ENCODE measurements around the gene JMJD8. TPM values are rescaled to one million over a fixed set of nuclear protein-coding genes. Genes with fewer than 3 reads are reported as not detected.

Gene JMJD8
- total and polyA plus RNA-seq, 9 of the 15 experiments (the other 6 are each of a cell fraction or from before 2014, with no cell fraction given) = 1.2 to 50.6 (median 29.3) TPM

DNA sequence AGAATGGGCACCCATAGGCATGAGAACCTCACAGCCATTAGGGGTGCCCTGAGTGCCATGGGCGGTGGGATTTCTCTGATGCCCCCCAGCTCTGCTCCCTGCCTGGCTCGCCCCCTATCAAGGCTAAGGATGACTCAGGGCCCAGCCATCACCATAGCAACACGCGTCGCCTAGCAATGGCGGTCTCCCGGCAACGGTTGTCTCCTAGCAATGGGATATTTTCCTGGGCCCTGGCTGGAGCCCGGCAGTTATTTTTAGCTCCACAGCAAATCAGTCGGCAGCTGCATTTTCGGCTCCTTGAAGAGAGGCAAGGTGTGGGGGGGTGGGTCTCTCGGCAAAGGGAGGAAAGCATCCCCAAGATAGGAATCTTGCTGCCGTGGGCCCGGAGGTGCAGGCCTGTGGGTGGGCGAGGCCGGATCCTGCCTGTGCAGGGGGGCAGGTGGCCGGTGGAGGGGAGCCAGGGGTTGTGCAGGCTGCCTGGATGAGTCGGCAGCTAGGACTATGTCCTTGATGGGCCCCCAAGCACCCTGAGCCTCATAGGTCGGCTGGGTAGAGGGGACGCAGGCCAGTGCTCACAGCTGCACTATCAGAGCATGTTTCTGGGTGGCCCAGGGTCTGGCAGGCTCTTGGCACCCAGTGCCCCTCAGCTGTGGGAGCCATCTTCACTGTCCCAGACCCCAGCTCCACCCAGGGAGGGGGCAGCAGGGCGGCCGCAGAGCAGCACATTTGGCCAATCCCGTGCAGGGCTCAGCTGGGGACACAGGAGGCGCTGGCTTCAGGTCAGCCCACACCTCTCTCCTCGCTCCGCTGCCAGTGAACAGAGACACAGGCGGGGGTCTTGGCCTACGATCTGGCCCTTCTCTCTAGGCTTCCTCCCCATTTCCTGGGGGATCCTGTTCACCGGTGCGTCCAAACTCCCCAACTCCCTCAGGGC is 25.7 kb upstream of the JMJD8 start (continued):
- no peak for TF ChIP-seq LCOR (CRISPR knock-in tag; IDR thresholded peaks at IDR 0.05)
- TF ChIP-seq MAFF (IDR thresholded peaks at IDR 0.05; ENCODE audit: low read length) = peak; percentile 24; the same call in 1 of the 2 replicates
- TF ChIP-seq ZNF408 (CRISPR knock-in tag; IDR thresholded peaks at IDR 0.05; ENCODE audit: low read depth) = no peak
- no peak for TF ChIP-seq CREB1 (IDR thresholded peaks at IDR 0.05)
- no peak for TF ChIP-seq CREB1 (CRISPR knock-in tag; IDR thresholded peaks at IDR 0.05)
- no peak for TF ChIP-seq TCF7 (IDR thresholded peaks at IDR 0.05; ENCODE audit: borderline replicate concordance)
- peak; percentile 66 for TF ChIP-seq CTBP1 (IDR thresholded peaks at IDR 0.05; ENCODE audit: borderline replicate concordance)
- TF ChIP-seq FOXK2 (conservative IDR thresholded peaks at IDR 0.05 in 1 of 2, IDR thresholded peaks at IDR 0.05 in 1 of 2; ENCODE audit: low read depth in 2 of 2) = no peak
- TF ChIP-seq CEBPB (tag; IDR thresholded peaks at IDR 0.05) = no peak
- TF ChIP-seq U2AF2 (optimal IDR thresholded peaks at IDR 0.05; ENCODE audit: low read depth, low read length) = no peak
- TF ChIP-seq, protein P1, sequence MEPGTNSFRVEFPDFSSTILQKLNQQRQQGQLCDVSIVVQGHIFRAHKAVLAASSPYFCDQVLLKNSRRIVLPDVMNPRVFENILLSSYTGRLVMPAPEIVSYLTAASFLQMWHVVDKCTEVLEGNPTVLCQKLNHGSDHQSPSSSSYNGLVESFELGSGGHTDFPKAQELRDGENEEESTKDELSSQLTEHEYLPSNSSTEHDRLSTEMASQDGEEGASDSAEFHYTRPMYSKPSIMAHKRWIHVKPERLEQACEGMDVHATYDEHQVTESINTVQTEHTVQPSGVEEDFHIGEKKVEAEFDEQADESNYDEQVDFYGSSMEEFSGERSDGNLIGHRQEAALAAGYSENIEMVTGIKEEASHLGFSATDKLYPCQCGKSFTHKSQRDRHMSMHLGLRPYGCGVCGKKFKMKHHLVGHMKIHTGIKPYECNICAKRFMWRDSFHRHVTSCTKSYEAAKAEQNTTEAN (CRISPR knock-in tag; IDR thresholded peaks at IDR 0.05) = no peak
- TF ChIP-seq, protein P2, sequence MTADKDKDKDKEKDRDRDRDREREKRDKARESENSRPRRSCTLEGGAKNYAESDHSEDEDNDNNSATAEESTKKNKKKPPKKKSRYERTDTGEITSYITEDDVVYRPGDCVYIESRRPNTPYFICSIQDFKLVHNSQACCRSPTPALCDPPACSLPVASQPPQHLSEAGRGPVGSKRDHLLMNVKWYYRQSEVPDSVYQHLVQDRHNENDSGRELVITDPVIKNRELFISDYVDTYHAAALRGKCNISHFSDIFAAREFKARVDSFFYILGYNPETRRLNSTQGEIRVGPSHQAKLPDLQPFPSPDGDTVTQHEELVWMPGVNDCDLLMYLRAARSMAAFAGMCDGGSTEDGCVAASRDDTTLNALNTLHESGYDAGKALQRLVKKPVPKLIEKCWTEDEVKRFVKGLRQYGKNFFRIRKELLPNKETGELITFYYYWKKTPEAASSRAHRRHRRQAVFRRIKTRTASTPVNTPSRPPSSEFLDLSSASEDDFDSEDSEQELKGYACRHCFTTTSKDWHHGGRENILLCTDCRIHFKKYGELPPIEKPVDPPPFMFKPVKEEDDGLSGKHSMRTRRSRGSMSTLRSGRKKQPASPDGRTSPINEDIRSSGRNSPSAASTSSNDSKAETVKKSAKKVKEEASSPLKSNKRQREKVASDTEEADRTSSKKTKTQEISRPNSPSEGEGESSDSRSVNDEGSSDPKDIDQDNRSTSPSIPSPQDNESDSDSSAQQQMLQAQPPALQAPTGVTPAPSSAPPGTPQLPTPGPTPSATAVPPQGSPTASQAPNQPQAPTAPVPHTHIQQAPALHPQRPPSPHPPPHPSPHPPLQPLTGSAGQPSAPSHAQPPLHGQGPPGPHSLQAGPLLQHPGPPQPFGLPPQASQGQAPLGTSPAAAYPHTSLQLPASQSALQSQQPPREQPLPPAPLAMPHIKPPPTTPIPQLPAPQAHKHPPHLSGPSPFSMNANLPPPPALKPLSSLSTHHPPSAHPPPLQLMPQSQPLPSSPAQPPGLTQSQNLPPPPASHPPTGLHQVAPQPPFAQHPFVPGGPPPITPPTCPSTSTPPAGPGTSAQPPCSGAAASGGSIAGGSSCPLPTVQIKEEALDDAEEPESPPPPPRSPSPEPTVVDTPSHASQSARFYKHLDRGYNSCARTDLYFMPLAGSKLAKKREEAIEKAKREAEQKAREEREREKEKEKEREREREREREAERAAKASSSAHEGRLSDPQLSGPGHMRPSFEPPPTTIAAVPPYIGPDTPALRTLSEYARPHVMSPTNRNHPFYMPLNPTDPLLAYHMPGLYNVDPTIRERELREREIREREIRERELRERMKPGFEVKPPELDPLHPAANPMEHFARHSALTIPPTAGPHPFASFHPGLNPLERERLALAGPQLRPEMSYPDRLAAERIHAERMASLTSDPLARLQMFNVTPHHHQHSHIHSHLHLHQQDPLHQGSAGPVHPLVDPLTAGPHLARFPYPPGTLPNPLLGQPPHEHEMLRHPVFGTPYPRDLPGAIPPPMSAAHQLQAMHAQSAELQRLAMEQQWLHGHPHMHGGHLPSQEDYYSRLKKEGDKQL (CRISPR knock-in tag; IDR thresholded peaks at IDR 0.05; ENCODE audit: borderline replicate concordance) = no peak
- TF ChIP-seq EP400 (IDR thresholded peaks at IDR 0.05) = no peak
- TF ChIP-seq TSC22D4 (tag; IDR thresholded peaks at IDR 0.05) = no peak
- no peak for TF ChIP-seq ZNF263 (CRISPR knock-in tag; IDR thresholded peaks at IDR 0.05; ENCODE audit: borderline replicate concordance)
- TF ChIP-seq, protein P3, sequence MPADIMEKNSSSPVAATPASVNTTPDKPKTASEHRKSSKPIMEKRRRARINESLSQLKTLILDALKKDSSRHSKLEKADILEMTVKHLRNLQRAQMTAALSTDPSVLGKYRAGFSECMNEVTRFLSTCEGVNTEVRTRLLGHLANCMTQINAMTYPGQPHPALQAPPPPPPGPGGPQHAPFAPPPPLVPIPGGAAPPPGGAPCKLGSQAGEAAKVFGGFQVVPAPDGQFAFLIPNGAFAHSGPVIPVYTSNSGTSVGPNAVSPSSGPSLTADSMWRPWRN (IDR thresholded peaks at IDR 0.05; ENCODE audit: low read depth) = no peak
- no peak for TF ChIP-seq TAF15 (IDR thresholded peaks at IDR 0.05; ENCODE audit: low read depth, low read length)
- no peak for TF ChIP-seq NBN (IDR thresholded peaks at IDR 0.05; ENCODE audit: low read depth)
- no peak for TF ChIP-seq ZSCAN29 (IDR thresholded peaks at IDR 0.05)
- TF ChIP-seq, protein P4, sequence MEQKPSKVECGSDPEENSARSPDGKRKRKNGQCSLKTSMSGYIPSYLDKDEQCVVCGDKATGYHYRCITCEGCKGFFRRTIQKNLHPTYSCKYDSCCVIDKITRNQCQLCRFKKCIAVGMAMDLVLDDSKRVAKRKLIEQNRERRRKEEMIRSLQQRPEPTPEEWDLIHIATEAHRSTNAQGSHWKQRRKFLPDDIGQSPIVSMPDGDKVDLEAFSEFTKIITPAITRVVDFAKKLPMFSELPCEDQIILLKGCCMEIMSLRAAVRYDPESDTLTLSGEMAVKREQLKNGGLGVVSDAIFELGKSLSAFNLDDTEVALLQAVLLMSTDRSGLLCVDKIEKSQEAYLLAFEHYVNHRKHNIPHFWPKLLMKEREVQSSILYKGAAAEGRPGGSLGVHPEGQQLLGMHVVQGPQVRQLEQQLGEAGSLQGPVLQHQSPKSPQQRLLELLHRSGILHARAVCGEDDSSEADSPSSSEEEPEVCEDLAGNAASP (IDR thresholded peaks at IDR 0.05) = no peak

Data from K562 (cell line).